ENCODE data around the gene POU2F2.

The POU2F2 gene

DNA sequence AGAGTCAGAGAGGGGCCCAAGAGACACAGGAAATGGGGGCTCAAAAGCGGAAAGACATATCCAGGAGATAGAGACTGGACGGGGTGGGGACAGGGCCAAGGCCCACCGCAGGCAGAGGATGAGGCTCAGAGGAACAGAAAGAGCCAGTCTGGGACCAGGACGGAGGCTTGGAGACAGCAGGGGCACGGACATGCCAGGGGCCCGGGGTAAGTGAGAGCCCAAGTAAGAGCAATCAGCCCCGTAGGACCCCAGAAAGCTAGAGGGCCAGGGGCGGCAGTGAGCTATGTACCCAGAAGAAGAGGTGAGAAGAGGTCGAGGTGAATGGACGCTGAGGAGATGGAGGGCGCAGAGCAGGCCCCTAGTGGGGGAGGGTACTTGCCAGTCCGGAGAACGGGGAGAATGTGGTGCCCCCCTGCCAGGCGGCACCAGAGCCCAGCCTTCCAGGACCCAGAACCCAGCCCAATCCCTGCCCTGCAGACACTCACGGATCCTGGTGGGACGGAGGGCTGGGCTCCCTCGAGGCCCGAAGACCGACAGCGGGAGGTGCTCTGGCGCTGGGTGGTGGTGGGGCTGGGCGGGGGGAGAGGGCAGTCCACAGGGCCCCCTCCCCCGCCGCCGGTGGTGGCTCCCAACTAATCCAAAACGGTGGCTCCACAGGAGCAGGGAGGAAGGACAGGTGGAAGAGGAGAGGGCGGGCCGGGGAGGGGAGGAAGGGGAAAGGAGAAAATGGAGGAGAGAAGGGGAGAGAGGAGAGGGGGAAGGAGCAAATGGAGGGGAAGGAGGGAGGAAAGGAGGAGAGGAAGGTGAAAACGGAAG is 63.3 kb downstream of the POU2F2 start:
- Histone ChIP-seq H3K36me3 (ENCODE audit: control insufficient read depth, insufficient read depth, low read length) (no peaks in the 10 kb centered on the region), H3K27ac (ENCODE audit: low read depth, low read length, severe bottlenecking) (no peak overlapping the region), H3K4me1 (ENCODE audit: control insufficient read depth, insufficient read depth, low read length, poor library complexity, severe bottlenecking) (peaks cover 17% of the 10 kb centered on the region), H3K9me3 (ENCODE audit: control insufficient read depth, low read length) (no peaks in the 10 kb centered on the region), H3K4me3 (ENCODE audit: extremely low read depth, insufficient read depth, low read length, poor library complexity, severe bottlenecking) (peak overlapping the region; percentile 32)
- 13 to 19% methylated on average over 19 to 21 of the region's 29 CpGs for WGBS, 2 experiments (ENCODE audit: insufficient coverage in 2 of 2)

GRCh38 chr19:42068361-42068755 is 63.9 kb downstream of the POU2F2 start:
- Histone ChIP-seq H3K4me1 (ENCODE audit: control insufficient read depth, insufficient read depth, low read length, poor library complexity, severe bottlenecking) (peaks cover 17% of the 10 kb centered on the region), H3K27ac (ENCODE audit: low read depth, low read length, severe bottlenecking) (no peak overlapping the region), H3K4me3 (ENCODE audit: extremely low read depth, insufficient read depth, low read length, poor library complexity, severe bottlenecking) (peak overlapping the region; percentile 32), H3K36me3 (ENCODE audit: control insufficient read depth, insufficient read depth, low read length) (no peaks in the 10 kb centered on the region), H3K9me3 (ENCODE audit: control insufficient read depth, low read length) (no peaks in the 10 kb centered on the region)
- WGBS, 2 experiments (ENCODE audit: insufficient coverage in 2 of 2) = 33 to 34% methylated on average over 8 of the region's 8 CpGs

GRCh38 chr19:42067315-42067888 is 64.8 kb downstream of the POU2F2 start:
- Histone ChIP-seq H3K4me1 (ENCODE audit: control insufficient read depth, insufficient read depth, low read length, poor library complexity, severe bottlenecking) (peaks cover 17% of the 10 kb centered on the region), H3K36me3 (ENCODE audit: control insufficient read depth, insufficient read depth, low read length) (no peaks in the 10 kb centered on the region), H3K4me3 (ENCODE audit: extremely low read depth, insufficient read depth, low read length, poor library complexity, severe bottlenecking) (no peak overlapping the region), H3K27ac (ENCODE audit: low read depth, low read length, severe bottlenecking) (no peak overlapping the region), H3K9me3 (ENCODE audit: control insufficient read depth, low read length) (no peaks in the 10 kb centered on the region)
- WGBS, 2 experiments (ENCODE audit: insufficient coverage in 2 of 2) = 91 to 94% methylated on average over 6 of the region's 6 CpGs

- peaks cover 5% of the 10 kb centered on the region for H3K36me3 ChIP-seq (ENCODE audit: control insufficient read depth, insufficient read depth, low read length)
- no peak overlapping the region for H3K27ac ChIP-seq (ENCODE audit: low read depth, low read length, severe bottlenecking)
- WGBS, 2 experiments (ENCODE audit: insufficient coverage in 2 of 2) = 70 to 74% methylated on average over 3 to 4 of the region's 9 CpGs
- H3K9me3 ChIP-seq (ENCODE audit: control insufficient read depth, low read length) = no peaks in the 10 kb centered on the region
- H3K4me3 ChIP-seq (ENCODE audit: extremely low read depth, insufficient read depth, low read length, poor library complexity, severe bottlenecking) = no peak overlapping the region
- H3K4me1 ChIP-seq (ENCODE audit: control insufficient read depth, insufficient read depth, low read length, poor library complexity, severe bottlenecking) = peaks cover 17% of the 10 kb centered on the region
These were observed 66.0 kb downstream of the POU2F2 start for GRCh38 chr19:42066075-42066754.

DNA sequence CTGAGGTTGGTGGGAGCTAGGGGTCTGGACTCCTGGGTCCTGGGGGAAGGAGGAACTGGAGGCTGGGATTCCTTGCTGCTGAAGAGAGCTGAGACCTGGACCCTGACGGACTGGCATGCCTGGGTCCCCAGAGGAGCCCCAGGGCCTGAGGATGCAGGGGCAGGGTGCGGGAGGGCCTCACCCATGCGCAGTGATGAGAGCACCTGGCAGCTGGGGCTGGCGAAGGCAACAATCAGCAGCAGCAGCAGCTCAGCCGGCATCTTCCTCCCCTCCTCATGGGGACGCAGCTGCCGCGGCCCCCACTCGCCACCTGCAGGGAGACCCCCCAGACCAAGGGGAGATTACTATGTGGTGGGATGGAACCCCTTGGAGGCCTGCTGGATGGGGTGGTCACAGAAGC is 66.7 kb downstream of the POU2F2 start:
- peaks cover 13% of the 10 kb centered on the region for H3K4me1 ChIP-seq (ENCODE audit: control insufficient read depth, insufficient read depth, low read length, poor library complexity, severe bottlenecking)
- 87 to 93% methylated on average over 2 to 5 of the region's 9 CpGs for WGBS, 2 experiments (ENCODE audit: insufficient coverage in 2 of 2)
- H3K9me3 ChIP-seq (ENCODE audit: control insufficient read depth, low read length) = no peaks in the 10 kb centered on the region
- H3K36me3 ChIP-seq (ENCODE audit: control insufficient read depth, insufficient read depth, low read length) = peaks cover 5% of the 10 kb centered on the region
- no peak overlapping the region for H3K4me3 ChIP-seq (ENCODE audit: extremely low read depth, insufficient read depth, low read length, poor library complexity, severe bottlenecking)
- H3K27ac ChIP-seq (ENCODE audit: low read depth, low read length, severe bottlenecking) = no peak overlapping the region

DNA sequence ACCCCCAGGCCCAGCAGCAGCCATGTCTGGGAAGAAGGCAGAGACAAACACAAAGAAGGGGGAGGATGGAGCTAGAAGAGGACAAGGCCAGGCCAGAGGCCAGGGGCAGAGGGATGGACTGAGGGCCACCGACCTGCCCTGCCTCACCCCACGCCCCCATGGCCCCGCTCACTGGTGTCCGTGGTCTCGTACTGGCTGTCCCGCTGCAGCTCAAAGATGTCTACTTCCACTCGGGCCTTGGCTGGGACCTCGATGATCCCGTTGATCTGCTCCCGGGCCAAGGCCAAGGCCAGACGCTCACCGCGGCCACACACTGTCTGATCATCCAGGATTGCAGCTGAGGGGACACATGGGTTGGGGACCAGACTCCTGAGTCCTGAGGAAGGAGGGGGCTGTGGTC is 67.2 kb downstream of the POU2F2 start:
- Histone ChIP-seq H3K36me3 (ENCODE audit: control insufficient read depth, insufficient read depth, low read length) (peaks cover 5% of the 10 kb centered on the region), H3K9me3 (ENCODE audit: control insufficient read depth, low read length) (no peaks in the 10 kb centered on the region), H3K4me3 (ENCODE audit: extremely low read depth, insufficient read depth, low read length, poor library complexity, severe bottlenecking) (no peak overlapping the region), H3K27ac (ENCODE audit: low read depth, low read length, severe bottlenecking) (no peak overlapping the region), H3K4me1 (ENCODE audit: control insufficient read depth, insufficient read depth, low read length, poor library complexity, severe bottlenecking) (peaks cover 8% of the 10 kb centered on the region)
- 92 to 95% methylated on average over 13 of the region's 13 CpGs for WGBS, 2 experiments (ENCODE audit: insufficient coverage in 2 of 2)

- Histone ChIP-seq H3K4me3 (ENCODE audit: extremely low read depth, insufficient read depth, low read length, poor library complexity, severe bottlenecking) (no peak overlapping the region), H3K36me3 (ENCODE audit: control insufficient read depth, insufficient read depth, low read length) (peaks cover 5% of the 10 kb centered on the region), H3K4me1 (ENCODE audit: control insufficient read depth, insufficient read depth, low read length, poor library complexity, severe bottlenecking) (peaks cover 3% of the 10 kb centered on the region), H3K27ac (ENCODE audit: low read depth, low read length, severe bottlenecking) (no peak overlapping the region), H3K9me3 (ENCODE audit: control insufficient read depth, low read length) (no peaks in the 10 kb centered on the region)
- 91 to 99% methylated on average over 6 of the region's 6 CpGs for WGBS, 2 experiments (ENCODE audit: insufficient coverage in 2 of 2)
These were observed 67.8 kb downstream of the POU2F2 start for GRCh38 chr19:42064432-42064831.

- H3K36me3 ChIP-seq (ENCODE audit: control insufficient read depth, insufficient read depth, low read length) = peaks cover 5% of the 10 kb centered on the region
- 93 to 97% methylated on average over 6 to 14 of the region's 16 CpGs for WGBS, 2 experiments (ENCODE audit: insufficient coverage in 2 of 2)
- H3K4me3 ChIP-seq (ENCODE audit: extremely low read depth, insufficient read depth, low read length, poor library complexity, severe bottlenecking) = no peak overlapping the region
- H3K27ac ChIP-seq (ENCODE audit: low read depth, low read length, severe bottlenecking) = no peak overlapping the region
- no peaks in the 10 kb centered on the region for H3K4me1 ChIP-seq (ENCODE audit: control insufficient read depth, insufficient read depth, low read length, poor library complexity, severe bottlenecking)
- H3K9me3 ChIP-seq (ENCODE audit: control insufficient read depth, low read length) = no peaks in the 10 kb centered on the region
These were observed 69.9 kb downstream of the POU2F2 start for GRCh38 chr19:42062381-42062780.

GRCh38 chr19:42060117-42060516 is 72.1 kb downstream of the POU2F2 start:
- H3K36me3 ChIP-seq (ENCODE audit: control insufficient read depth, insufficient read depth, low read length) = peaks cover 5% of the 10 kb centered on the region
- no peaks in the 10 kb centered on the region for H3K9me3 ChIP-seq (ENCODE audit: control insufficient read depth, low read length)
- H3K4me1 ChIP-seq (ENCODE audit: control insufficient read depth, insufficient read depth, low read length, poor library complexity, severe bottlenecking) = no peaks in the 10 kb centered on the region
- WGBS, 2 experiments (ENCODE audit: insufficient coverage in 2 of 2) = 86 to 95% methylated on average over 1 to 2 of the region's 3 CpGs
- H3K27ac ChIP-seq (ENCODE audit: low read depth, low read length, severe bottlenecking) = no peak overlapping the region
- no peak overlapping the region for H3K4me3 ChIP-seq (ENCODE audit: extremely low read depth, insufficient read depth, low read length, poor library complexity, severe bottlenecking)

- Histone ChIP-seq H3K4me3 (ENCODE audit: extremely low read depth, insufficient read depth, low read length, poor library complexity, severe bottlenecking) (no peak overlapping the region), H3K9me3 (ENCODE audit: control insufficient read depth, low read length) (no peaks in the 10 kb centered on the region), H3K4me1 (ENCODE audit: control insufficient read depth, insufficient read depth, low read length, poor library complexity, severe bottlenecking) (no peaks in the 10 kb centered on the region), H3K27ac (ENCODE audit: low read depth, low read length, severe bottlenecking) (no peak overlapping the region), H3K36me3 (ENCODE audit: control insufficient read depth, insufficient read depth, low read length) (peaks cover 11% of the 10 kb centered on the region)
- 97 to 100% methylated on average over 10 to 12 of the region's 13 CpGs for WGBS, 2 experiments (ENCODE audit: insufficient coverage in 2 of 2)
These were observed 73.0 kb downstream of the POU2F2 start for GRCh38 chr19:42059196-42059595.
